GM21529 (cell line): ENCODE results near the gene MORN3.
"Not testable (repeated sequence)": the region's sequence is repeated elsewhere in the genome, so short reads cannot be mapped to it uniquely, and the experiment has no call there.

Experiments used
- ATAC-seq: cut with Tn5 transposase; IDR thresholded peaks from one replicate; pipeline ENCODE4 v1.9.1; 2021; ENCODE audit not compliant: unreplicated experiment

MORN3 gene

GRCh38 chr12:121648458-121649028, 20.9 kb downstream of the MORN3 start:
- no peak for ATAC-seq

DNA sequence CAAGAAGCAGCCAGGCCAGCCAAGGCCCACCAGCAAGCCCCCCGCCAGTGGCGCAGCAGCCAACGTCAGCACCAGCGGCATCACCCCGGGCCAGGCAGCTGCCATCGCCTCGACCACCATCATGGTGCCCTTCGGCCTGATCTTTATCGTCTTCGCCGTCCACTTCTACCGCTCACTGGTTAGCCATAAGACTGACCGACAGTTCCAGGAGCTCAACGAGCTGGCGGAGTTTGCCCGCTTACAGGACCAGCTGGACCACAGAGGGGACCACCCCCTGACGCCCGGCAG, 28.2 kb downstream of the MORN3 start:
- no peak for ATAC-seq

DNA sequence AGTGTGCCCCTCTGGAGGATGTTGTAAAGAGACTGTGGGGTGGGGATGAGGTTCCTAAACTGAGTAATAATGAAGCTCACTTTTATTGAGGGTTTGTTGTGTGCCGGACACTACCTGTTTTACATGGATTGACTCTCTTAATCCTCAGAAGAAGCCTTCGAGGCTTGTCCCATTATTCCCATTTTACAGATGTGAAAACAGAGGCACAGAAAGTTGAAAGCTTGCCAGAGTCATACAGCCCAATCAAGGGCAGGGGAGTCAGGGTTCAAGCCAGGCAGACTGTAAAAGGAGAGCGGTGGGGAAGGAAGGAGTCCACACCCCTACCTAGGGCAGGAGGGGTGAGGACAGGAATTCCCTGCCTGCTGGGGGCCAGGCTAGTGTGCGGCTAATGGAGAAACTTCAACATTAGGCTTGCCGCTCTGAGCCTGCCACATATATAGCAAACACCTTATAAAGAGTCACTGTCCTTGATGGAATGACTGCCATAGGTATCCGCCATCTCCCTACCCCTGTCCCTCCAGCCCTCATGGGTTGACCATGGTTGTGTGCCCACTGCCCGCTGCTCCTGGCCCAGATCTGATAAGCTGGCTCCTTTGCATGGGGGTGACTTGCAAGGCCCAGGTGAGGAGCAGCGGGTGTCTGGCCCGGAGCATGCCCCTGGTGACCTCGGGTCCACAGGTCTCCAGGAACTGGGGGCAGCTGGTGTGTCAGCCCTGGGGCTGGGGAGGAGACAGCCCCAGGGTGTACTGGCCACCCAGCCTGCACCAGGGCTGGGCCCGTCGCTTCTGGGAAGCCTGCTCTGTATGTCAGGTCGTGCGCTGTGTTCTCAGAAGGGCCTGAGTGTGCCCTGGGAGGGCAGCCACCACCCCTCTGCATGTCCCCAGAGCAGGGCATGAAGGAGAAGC, 30.9 kb downstream of the MORN3 start:
- ATAC-seq, result no peak

- peak; percentile 76 for ATAC-seq
These were observed 32.1 kb downstream of the MORN3 start for GRCh38 chr12:121637231-121637914.

DNA sequence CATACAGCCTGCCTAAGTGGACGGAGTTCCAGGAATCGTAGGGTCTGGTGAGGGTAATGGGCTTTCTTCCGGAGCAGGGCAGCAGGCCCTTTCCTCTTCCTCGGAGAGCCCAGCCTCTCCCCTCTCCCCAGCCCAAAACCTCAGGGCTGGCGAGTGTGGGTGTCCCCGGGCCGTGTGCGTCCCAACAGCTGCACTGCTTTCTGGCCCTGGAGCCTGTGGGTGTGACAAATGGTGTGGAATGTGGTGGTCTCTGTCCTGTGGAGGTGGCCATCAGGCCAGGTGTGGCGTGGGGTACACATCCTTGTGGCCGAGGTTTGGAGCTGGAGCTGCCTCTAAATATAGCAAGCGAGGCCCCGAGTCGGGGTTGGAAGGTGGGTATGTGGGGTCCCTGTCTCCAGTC, 34.6 kb downstream of the MORN3 start:
- ATAC-seq, result no peak

GRCh38 chr12:121633833-121634196, 35.6 kb downstream of the MORN3 start:
- not testable (repeated sequence) for ATAC-seq

GRCh38 chr12:121632069-121632970, 37.1 kb downstream of the MORN3 start:
- ATAC-seq, result no peak

DNA sequence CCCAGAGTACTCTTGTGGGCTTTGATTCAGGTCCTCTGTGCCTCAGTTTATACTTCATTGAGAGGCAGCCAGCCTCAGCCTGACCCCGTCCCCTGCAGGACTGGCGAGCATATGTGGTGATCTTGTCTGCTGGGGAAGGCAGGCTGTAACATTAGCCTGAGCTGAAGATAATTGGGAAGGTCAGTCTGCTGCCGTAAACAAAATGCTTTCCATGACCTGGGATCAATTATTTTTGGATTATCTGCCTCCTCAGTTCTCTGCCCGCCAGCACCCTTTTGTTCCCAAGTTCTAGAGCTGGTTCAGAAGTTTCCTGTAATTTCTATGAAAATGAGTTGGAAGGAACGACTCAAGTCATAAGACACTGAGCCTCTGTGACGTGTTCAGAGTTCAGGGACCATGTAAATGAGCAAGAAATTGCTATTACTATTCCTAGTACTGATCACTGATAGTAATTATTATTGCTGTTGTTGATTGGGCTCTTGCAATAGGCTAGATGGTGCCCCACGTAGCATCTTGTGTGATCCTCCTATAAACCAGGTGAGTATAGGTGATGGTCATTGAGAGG, 38.6 kb downstream of the MORN3 start:
- ATAC-seq, result no peak

DNA sequence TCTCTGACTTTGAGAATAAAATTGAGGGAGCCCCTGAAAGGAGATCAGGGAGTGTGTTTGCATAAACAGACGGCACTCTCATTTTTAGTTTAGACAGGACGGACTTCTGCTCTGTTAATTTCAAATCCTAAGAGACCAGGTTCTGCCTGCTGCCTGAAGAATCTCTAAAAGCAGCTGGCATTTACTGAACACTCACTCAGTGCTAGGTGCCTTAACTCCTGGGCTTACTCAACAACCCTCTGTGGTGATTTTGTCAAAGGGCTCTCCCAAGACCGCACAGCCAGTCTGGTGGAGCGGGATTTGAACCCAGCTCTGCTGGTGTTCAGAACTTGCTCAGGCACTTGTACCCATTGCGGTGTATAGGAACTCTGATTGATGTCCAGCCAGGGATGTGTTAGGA, 40.9 kb downstream of the MORN3 start:
- no peak for ATAC-seq

GRCh38 chr12:121628037-121628436, 41.4 kb downstream of the MORN3 start:
- ATAC-seq, result no peak

GRCh38 chr12:121626853-121627640, 42.4 kb downstream of the MORN3 start:
- peak; percentile 36 for ATAC-seq

DNA sequence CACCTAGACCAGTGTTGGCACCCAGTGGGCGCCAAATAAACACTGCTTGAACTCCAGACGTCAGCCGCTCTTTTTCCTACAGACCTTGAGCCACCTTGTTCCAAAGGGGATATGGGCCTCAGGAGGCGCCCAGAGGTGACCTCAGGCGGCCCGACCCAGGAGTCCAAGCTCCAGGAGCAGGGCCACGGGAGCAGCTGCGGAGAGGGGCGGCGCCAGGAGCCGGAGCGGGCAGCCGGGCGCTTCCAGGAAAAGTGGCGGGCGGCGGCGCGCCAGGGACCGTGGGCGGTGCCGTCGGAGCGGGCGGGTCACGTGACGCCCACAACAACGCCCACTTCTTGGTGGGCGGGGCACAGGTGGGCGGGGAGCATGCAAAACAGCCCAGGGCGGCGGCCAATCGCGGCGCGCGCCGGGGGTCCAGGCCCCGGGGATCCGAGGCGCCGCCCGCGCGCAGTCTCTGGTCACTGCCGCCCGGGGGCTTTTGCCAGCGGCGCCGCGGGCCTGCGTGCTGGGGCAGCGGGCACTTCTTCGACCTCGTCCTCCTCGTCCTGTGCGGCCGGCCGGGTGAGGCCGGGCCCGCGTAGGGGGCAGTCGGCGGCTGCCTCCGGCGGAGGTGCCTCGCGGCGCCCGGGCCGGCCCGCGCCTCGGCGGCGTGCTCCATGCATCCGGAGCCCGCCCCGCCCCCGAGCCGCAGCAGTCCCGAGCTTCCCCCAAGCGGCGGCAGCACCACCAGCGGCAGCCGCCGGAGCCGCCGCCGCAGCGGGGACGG, 43.2 kb downstream of the MORN3 start, which contains the start of gene ORAI1:
Gene ORAI1, plus strand, starts transcription at position 444 of the 766 bp plus-strand sequence.
- peak; percentile 60 for ATAC-seq

- ATAC-seq, result no peak
These were observed 49.0 kb downstream of the MORN3 start for GRCh38 chr12:121620333-121620891.

GRCh38 chr12:121618659-121619233, 50.7 kb downstream of the MORN3 start:
- no peak for ATAC-seq

GRCh38 chr12:121614872-121615467, 54.5 kb downstream of the MORN3 start:
- no peak for ATAC-seq

DNA sequence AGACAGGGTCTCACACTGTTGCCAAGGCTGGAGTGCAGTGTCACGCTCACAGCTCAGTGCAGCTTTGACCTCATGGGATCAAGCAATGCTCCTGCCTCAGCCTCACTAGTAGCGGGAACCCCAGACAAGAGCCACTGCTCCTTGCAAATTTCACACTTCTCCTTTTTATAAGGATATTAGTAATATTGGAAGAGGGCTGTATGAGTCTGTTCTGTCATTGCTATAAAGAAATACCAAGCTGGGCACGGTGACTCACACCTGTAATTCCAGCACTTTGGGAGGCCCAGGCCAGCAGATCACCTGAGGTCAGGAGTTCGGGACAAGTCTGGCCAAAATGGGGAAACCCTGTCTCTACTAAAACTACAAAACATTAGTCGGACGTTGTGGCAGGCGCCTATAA, 56.0 kb downstream of the MORN3 start:
- ATAC-seq, result no peak

DNA sequence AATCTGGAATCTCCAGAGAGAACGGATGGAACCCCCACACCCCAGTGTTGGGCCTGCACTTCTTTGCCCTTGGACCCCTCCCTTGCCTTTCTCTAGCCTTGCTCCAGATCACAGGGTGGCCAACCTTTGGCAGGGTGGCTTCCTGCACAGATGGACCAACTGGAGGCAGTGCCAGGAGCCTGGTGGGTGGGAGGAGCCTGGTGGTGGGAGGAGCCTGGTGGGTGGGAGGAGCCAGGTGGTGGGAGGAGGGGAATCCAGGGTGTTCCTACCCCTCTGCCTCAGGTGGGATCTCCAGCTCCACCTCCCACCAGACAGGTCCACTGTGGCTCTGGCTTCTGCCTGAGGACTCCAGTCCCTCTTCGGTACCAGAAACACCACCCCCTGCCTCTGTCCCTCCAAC, 58.1 kb downstream of the MORN3 start:
- no peak for ATAC-seq
